ENCODE data around the gene ASTN2.

DNA sequence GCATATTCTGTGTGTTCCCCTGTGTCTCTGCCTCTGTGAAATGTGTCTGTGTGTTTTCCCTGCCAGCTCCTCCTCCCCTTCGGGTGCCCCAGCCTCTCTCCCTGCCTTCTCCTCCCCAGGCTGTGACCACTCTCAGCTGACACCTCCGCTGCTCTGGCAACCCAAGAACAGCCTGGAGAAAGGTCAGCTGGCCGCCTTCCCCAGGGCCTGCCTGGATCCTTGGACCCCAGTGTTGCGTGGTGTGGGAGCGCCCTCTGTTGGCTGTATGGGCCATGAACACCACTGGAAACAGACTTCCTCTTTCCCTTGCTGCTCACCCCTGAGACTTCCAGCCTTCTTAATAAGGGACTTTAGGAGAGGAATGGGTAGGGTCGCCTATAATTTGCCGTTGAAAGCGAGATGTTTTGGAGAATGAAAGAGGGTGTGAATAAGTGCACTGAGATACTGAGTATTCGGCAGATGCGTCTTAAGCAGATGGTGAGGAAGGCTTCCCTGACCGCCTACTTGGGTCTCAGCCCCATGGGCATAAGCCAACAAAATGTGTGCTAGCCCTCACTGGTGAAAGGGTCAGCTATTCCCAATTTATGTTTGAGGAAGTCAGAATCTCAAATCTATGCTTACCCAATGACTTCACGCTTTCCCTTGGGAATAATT is 842.6 kb downstream of the ASTN2 start:
- TF ChIP-seq, protein P1, sequence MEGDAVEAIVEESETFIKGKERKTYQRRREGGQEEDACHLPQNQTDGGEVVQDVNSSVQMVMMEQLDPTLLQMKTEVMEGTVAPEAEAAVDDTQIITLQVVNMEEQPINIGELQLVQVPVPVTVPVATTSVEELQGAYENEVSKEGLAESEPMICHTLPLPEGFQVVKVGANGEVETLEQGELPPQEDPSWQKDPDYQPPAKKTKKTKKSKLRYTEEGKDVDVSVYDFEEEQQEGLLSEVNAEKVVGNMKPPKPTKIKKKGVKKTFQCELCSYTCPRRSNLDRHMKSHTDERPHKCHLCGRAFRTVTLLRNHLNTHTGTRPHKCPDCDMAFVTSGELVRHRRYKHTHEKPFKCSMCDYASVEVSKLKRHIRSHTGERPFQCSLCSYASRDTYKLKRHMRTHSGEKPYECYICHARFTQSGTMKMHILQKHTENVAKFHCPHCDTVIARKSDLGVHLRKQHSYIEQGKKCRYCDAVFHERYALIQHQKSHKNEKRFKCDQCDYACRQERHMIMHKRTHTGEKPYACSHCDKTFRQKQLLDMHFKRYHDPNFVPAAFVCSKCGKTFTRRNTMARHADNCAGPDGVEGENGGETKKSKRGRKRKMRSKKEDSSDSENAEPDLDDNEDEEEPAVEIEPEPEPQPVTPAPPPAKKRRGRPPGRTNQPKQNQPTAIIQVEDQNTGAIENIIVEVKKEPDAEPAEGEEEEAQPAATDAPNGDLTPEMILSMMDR (IDR thresholded peaks at IDR 0.05) = peak in 1 of 3 donors; percentile 85
- TF ChIP-seq POLR2A (IDR thresholded peaks at IDR 0.05) = no peak

Data from lower leg skin (tissue), 3 donors.